K562 (cell line): Measurements from ENCODE around the gene CDK4. TPM values are rescaled to one million over a fixed set of nuclear protein-coding genes. Genes with fewer than 3 reads are reported as not detected.

ENCODE experiments used
- ASH1L ChIP-seq: fragments of 450-650 bp; IDR thresholded peaks from 2 replicates; pipeline ENCODE4 v1.6.1; 2018; ENCODE audit warnings: borderline replicate concordance, mild to moderate bottlenecking, low read depth; ENCODE audit not compliant: partially characterized antibody
- BCL6 ChIP-seq: fragments of 250-450 bp; sonication (Bioruptor Pico); IDR thresholded peaks from 2 replicates; pipeline ENCODE4 v1.4.0; 2020
- C11orf30 ChIP-seq: fragments of 450-650 bp; IDR thresholded peaks from 2 replicates; pipeline ENCODE4 v1.6.1; 2016; ENCODE audit warnings: low read depth, mild to moderate bottlenecking
- CSDE1 ChIP-seq, 2 experiments: fragments of 450-650 bp; IDR thresholded peaks; 2 replicates each; pipeline ENCODE4 v1.6.1; 2016; ENCODE audit warnings: mild to moderate bottlenecking in 1 of 2
- HNRNPH1 ChIP-seq: fragments of 200-400 bp; formaldehyde crosslinking; optimal IDR thresholded peaks from 2 replicates; pipeline ENCODE3; 2017; ENCODE audit warnings: low read depth, mild to moderate bottlenecking, low read length, moderate library complexity
- PML ChIP-seq: IDR thresholded peaks from 2 replicates; pipeline ENCODE4 v1.6.1; 2012; ENCODE audit warnings: low read length, inconsistent platforms
- POLR2H ChIP-seq: IDR thresholded peaks from 2 replicates; pipeline ENCODE4 v1.6.1; 2016; ENCODE audit warnings: missing genetic modification characterization, low read depth, mild to moderate bottlenecking, control low read depth, missing compliant biosample characterization, moderate library complexity
- PRMT5 ChIP-seq: sonication (generic); formaldehyde crosslinking; IDR thresholded peaks from 2 replicates; pipeline ENCODE4 v1.5.0; 2020; ENCODE audit warnings: missing genetic modification reagents
- SMARCE1 ChIP-seq: fragments of 450-650 bp; IDR thresholded peaks from 2 replicates; pipeline ENCODE4 v1.7.1; 2016; ENCODE audit warnings: mild to moderate bottlenecking
- SNRNP70 ChIP-seq: fragments of 200-400 bp; formaldehyde crosslinking; optimal IDR thresholded peaks from 2 replicates; pipeline ENCODE3; 2017; ENCODE audit warnings: low read depth, low read length
- SRF ChIP-seq, 2 experiments: fragments of 250-450, 450-650 bp in 1 of 2; sonication (Bioruptor Pico) in 1 of 2; sonication (generic) in 1 of 2; formaldehyde crosslinking; IDR thresholded peaks; 2 replicates each; pipeline versions ENCODE4 v1.5.0 to v1.5.1; 2020 to 2022; ENCODE audit warnings: mild to moderate bottlenecking in 1 of 2, missing genetic modification reagents in 1 of 2
- STAT5B ChIP-seq: fragments of 250-450 bp; sonication (Bioruptor Pico); IDR thresholded peaks from 2 replicates; pipeline ENCODE4 v1.8.0; 2021; ENCODE audit warnings: mild to moderate bottlenecking, inconsistent platforms
- TAF1 ChIP-seq: IDR thresholded peaks from 2 replicates; pipeline ENCODE4 v1.6.1; 2011; ENCODE audit warnings: mild to moderate bottlenecking, low read length, moderate library complexity; ENCODE audit not compliant: insufficient read depth, control insufficient read depth, severe bottlenecking; ENCODE audit errors: extremely low read depth
- TARDBP ChIP-seq: fragments of 450-650 bp; IDR thresholded peaks from 2 replicates; pipeline ENCODE4 v1.6.1; 2016
- TEAD1 ChIP-seq, 2 experiments: fragments of 450-650 bp in 1 of 2; sonication (generic) in 1 of 2; formaldehyde crosslinking; IDR thresholded peaks; 2 replicates each; pipeline versions ENCODE4 v1.4.0 to v1.8.0; 2020 to 2022; ENCODE audit warnings: mild to moderate bottlenecking in 2 of 2, missing genetic modification reagents in 1 of 2
- ZNF175 ChIP-seq: fragments of 200-800 bp; sonication (Bioruptor generic); IDR thresholded peaks from 2 replicates; pipeline ENCODE4 v1.6.1; 2016; ENCODE audit warnings: low read depth, mild to moderate bottlenecking, missing genetic modification characterization, missing compliant biosample characterization
- ZNF263 ChIP-seq: sonication (generic); formaldehyde crosslinking; IDR thresholded peaks from 2 replicates; pipeline ENCODE4 v1.8.0; 2022; ENCODE audit warnings: mild to moderate bottlenecking, missing genetic modification reagents, borderline replicate concordance
- ZNF507 ChIP-seq: conservative IDR thresholded peaks from 2 replicates; pipeline ENCODE4 v1.6.1; 2017; ENCODE audit warnings: missing genetic modification characterization, missing compliant biosample characterization
- ZNF57 ChIP-seq: fragments of 450-650 bp; formaldehyde crosslinking; IDR thresholded peaks from 2 replicates; pipeline ENCODE4 v1.4.0; 2020; ENCODE audit warnings: mild to moderate bottlenecking, moderate library complexity
- ZNF699 ChIP-seq: fragments of 250-450 bp; sonication (Bioruptor Pico); IDR thresholded peaks from 2 replicates; pipeline ENCODE4 v1.8.0; 2021; ENCODE audit warnings: mild to moderate bottlenecking, moderate library complexity; ENCODE audit not compliant: insufficient replicate concordance
- ZSCAN32 ChIP-seq: fragments of 450-650 bp; formaldehyde crosslinking; IDR thresholded peaks from 2 replicates; pipeline ENCODE4 v1.4.0; 2020; ENCODE audit warnings: mild to moderate bottlenecking, moderate library complexity
- polyA plus RNA-seq, 8 experiments: library from polyadenylated mRNA; depleted of rRNA in 4 of 8; stranded (reverse) in 5 of 8; unstranded in 3 of 8; fragments of >200 nt; fragmentation: Nextera tagmentation in 2 of 8; fragmentation: Illumina TruSeq in 1 of 8; extraction: Ambion mirVana in 2 of 8; extraction: Trizol in 1 of 8; gene quantifications; 2 replicates each; pipeline versions ENCODE4 v1.2.1 to v1.2.3, GENCODE V29; 2011 to 2014; ENCODE audit warnings: inconsistent platforms in 1 of 8, missing spikeins in 1 of 8
- total RNA-seq, 7 experiments: library from RNA; depleted of rRNA in 6 of 7; stranded (reverse); fragments of >200 nt in 6 of 7; fragmentation: Illumina TruSeq in 2 of 7; extraction: Trizol in 2 of 7; gene quantifications; 2 replicates each; pipeline versions ENCODE4 v1.2.1 to v1.2.3, GENCODE V29; 2011 to 2021; ENCODE audit warnings: low replicate concordance in 1 of 7
- TF ChIP-seq, protein P1 (sequence below): sonication (generic); formaldehyde crosslinking; IDR thresholded peaks from 2 replicates; pipeline ENCODE4 v1.8.0; 2022; ENCODE audit warnings: mild to moderate bottlenecking, missing genetic modification reagents
- TF ChIP-seq, protein P2 (sequence below): fragments of 450-650 bp; formaldehyde crosslinking; conservative IDR thresholded peaks from 2 replicates; pipeline ENCODE4 v1.4.0; 2022; ENCODE audit warnings: mild to moderate bottlenecking, missing genetic modification characterization
- TF ChIP-seq, protein P3 (sequence below): fragments of 200-800 bp; sonication (Bioruptor generic); IDR thresholded peaks from 2 replicates; pipeline ENCODE4 v1.6.1; 2017; ENCODE audit warnings: missing genetic modification characterization, missing compliant biosample characterization
- TF ChIP-seq, protein P4 (sequence below): fragments of 250-450 bp; sonication (Bioruptor Pico); IDR thresholded peaks from 2 replicates; pipeline ENCODE4 v1.5.0; 2020; ENCODE audit warnings: mild to moderate bottlenecking, borderline replicate concordance

CDK4 gene
- total and polyA plus RNA-seq, 9 of the 15 experiments (the other 6 are each of a cell fraction or from before 2014, with no cell fraction given) = 37.8 to 436 (median 238) TPM

DNA sequence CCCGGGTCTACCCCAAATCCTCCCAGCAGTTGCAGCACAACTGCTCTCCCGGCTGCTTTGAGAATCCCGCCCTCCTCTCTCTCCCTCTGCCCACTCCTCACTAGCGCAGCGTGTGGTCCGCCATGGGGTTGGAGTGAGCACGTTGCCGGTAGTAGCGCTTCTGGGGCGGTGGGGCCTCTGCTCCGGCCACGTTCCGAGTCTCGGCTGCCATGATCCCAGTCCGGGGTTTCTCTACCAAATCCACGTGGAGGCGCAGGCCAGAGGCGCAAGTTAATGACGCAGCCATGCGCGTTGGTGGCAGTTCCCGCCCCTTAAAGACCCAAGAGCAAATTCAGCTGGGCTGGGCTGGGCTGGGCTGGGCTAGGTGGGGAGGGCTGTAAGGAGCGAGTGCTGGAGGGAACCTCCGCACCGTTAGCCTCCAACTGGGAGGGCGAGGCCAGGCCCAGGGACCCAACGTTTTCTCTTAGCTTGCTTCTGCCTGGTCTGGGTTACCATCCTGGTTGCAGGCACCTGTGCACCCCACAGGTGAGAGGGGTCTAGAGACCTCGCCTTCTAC lies 19.8 kb upstream of the CDK4 start, which contains the start of gene METTL1 (continued):
- TF ChIP-seq, protein P1, sequence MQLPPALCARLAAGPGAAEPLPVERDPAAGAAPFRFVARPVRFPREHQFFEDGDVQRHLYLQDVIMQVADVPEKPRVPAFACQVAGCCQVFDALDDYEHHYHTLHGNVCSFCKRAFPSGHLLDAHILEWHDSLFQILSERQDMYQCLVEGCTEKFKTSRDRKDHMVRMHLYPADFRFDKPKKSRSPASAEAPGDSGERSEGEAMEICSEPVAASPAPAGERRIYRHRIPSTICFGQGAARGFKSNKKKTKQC = peak; percentile 93; the same call in 1 of the 2 replicates
- TF ChIP-seq ZNF699 (CRISPR knock-in tag) (no peak), STAT5B (no peak), ZSCAN32 (CRISPR knock-in tag) (no peak), BCL6 (CRISPR knock-in tag) (no peak), HNRNPH1 (no peak), PRMT5 (CRISPR knock-in tag) (no peak), POLR2H (peak; percentile 76), ZNF263 (CRISPR knock-in tag) (peak; percentile 67; the same call in 1 of the 2 replicates), TEAD1 (CRISPR knock-in tag; IDR thresholded peaks at IDR 0.05) (peak in 1 of 2 experiments; percentile 79; a peak in 2 of 4 replicates), ZNF175 (0 out of 2 replicates have a peak, but pooled peaks have one; percentile 57), TARDBP (no peak), PML (peak; percentile 65; the same call in 1 of the 2 replicates), ZNF507 (tag) (no peak), TAF1 (peak; percentile 83), SMARCE1 (no peak), ASH1L (no peak), SRF (CRISPR knock-in tag; IDR thresholded peaks at IDR 0.05) (no peak), SNRNP70 (no peak), CSDE1 (IDR thresholded peaks at IDR 0.05) (peak in 1 of 2 experiments; percentile 77; a peak in 2 of 4 replicates), C11orf30 (peak; percentile 97), ZNF57 (CRISPR knock-in tag) (no peak)
- TF ChIP-seq, protein P2, sequence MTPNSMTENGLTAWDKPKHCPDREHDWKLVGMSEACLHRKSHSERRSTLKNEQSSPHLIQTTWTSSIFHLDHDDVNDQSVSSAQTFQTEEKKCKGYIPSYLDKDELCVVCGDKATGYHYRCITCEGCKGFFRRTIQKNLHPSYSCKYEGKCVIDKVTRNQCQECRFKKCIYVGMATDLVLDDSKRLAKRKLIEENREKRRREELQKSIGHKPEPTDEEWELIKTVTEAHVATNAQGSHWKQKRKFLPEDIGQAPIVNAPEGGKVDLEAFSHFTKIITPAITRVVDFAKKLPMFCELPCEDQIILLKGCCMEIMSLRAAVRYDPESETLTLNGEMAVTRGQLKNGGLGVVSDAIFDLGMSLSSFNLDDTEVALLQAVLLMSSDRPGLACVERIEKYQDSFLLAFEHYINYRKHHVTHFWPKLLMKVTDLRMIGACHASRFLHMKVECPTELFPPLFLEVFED (CRISPR knock-in tag) = no peak
- TF ChIP-seq, protein P3, sequence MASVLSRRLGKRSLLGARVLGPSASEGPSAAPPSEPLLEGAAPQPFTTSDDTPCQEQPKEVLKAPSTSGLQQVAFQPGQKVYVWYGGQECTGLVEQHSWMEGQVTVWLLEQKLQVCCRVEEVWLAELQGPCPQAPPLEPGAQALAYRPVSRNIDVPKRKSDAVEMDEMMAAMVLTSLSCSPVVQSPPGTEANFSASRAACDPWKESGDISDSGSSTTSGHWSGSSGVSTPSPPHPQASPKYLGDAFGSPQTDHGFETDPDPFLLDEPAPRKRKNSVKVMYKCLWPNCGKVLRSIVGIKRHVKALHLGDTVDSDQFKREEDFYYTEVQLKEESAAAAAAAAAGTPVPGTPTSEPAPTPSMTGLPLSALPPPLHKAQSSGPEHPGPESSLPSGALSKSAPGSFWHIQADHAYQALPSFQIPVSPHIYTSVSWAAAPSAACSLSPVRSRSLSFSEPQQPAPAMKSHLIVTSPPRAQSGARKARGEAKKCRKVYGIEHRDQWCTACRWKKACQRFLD (CRISPR knock-in tag) = no peak; the same call in none of the 2 replicates
- TF ChIP-seq, protein P4, sequence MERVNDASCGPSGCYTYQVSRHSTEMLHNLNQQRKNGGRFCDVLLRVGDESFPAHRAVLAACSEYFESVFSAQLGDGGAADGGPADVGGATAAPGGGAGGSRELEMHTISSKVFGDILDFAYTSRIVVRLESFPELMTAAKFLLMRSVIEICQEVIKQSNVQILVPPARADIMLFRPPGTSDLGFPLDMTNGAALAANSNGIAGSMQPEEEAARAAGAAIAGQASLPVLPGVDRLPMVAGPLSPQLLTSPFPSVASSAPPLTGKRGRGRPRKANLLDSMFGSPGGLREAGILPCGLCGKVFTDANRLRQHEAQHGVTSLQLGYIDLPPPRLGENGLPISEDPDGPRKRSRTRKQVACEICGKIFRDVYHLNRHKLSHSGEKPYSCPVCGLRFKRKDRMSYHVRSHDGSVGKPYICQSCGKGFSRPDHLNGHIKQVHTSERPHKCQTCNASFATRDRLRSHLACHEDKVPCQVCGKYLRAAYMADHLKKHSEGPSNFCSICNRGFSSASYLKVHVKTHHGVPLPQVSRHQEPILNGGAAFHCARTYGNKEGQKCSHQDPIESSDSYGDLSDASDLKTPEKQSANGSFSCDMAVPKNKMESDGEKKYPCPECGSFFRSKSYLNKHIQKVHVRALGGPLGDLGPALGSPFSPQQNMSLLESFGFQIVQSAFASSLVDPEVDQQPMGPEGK (CRISPR knock-in tag) = no peak
